Measurements from ENCODE around the gene CTSH.
"Not testable (repeated sequence)": the region's sequence is repeated elsewhere in the genome, so short reads cannot be mapped to it uniquely, and the experiment has no call there.

Gene CTSH

GRCh38 chr15:78938658-78939488, 6.0 kb downstream of the CTSH start:
- no peak for DNase-seq

- no peak for DNase-seq
These were observed 7.6 kb downstream of the CTSH start for GRCh38 chr15:78937132-78937739.

- no peak for DNase-seq
These were observed 10.2 kb downstream of the CTSH start for GRCh38 chr15:78934655-78935023.

- DNase-seq: no peak
These were observed 10.8 kb downstream of the CTSH start for GRCh38 chr15:78933823-78934654.

- no peak for DNase-seq
These were observed 11.5 kb downstream of the CTSH start for GRCh38 chr15:78933187-78933822.

GRCh38 chr15:78932258-78932808, 12.5 kb downstream of the CTSH start:
- DNase-seq: no peak

GRCh38 chr15:78931439-78932257, 13.2 kb downstream of the CTSH start:
- DNase-seq: no peak

- DNase-seq: no peak
These were observed 14.1 kb downstream of the CTSH start for GRCh38 chr15:78930577-78931388.

GRCh38 chr15:78929536-78930264, 15.1 kb downstream of the CTSH start:
- DNase-seq: no peak

GRCh38 chr15:78928616-78929093, 16.2 kb downstream of the CTSH start:
- DNase-seq: no peak

- not testable (repeated sequence) for DNase-seq
These were observed 16.7 kb downstream of the CTSH start for GRCh38 chr15:78928176-78928575.

GRCh38 chr15:78927077-78927790, 17.6 kb downstream of the CTSH start:
- DNase-seq: no peak

- no peak for DNase-seq
These were observed 18.7 kb downstream of the CTSH start for GRCh38 chr15:78925956-78926743.

GRCh38 chr15:78925076-78925624, 19.7 kb downstream of the CTSH start:
- DNase-seq: no peak

- DNase-seq: no peak
These were observed 21.1 kb downstream of the CTSH start for GRCh38 chr15:78923480-78924360.

GRCh38 chr15:78923015-78923414, 21.8 kb downstream of the CTSH start:
- no peak for DNase-seq

GRCh38 chr15:78922527-78922926, 22.3 kb downstream of the CTSH start:
- DNase-seq: no peak

Measured in NCI-H526 treated with DMSO at 0.1 percent for 48 hours (cell line).